H1 (cell line): ENCODE measurements around the gene MLN.

ENCODE experiments used
- CEBPB ChIP-seq: IDR thresholded peaks from 2 replicates; pipeline ENCODE4 v1.6.1; 2012; ENCODE audit warnings: low read depth, low read length
- CTCF ChIP-seq, 3 experiments: IDR thresholded peaks; 1 replicate in 2 of 3; 2 replicates in 1 of 3; pipeline versions ENCODE4 v1.5.1 to v1.6.1; 2011; ENCODE audit warnings: low read length in 3 of 3, mild to moderate bottlenecking in 3 of 3, inconsistent platforms in 2 of 3, low read depth in 1 of 3, moderate library complexity in 1 of 3; ENCODE audit not compliant: insufficient read depth in 1 of 3; ENCODE audit errors: control extremely low read depth in 1 of 3
- EP300 ChIP-seq, 2 experiments: IDR thresholded peaks; 1 replicate in 1 of 2; 2 replicates in 1 of 2; pipeline ENCODE4 v1.6.1; 2011 to 2012; ENCODE audit warnings: low read depth in 2 of 2, low read length in 2 of 2, mild to moderate bottlenecking in 2 of 2, borderline replicate concordance in 1 of 2, inconsistent platforms in 1 of 2, moderate library complexity in 1 of 2
- GABPA ChIP-seq: IDR thresholded peaks from 2 replicates; pipeline ENCODE4 v1.6.1; 2011; ENCODE audit warnings: mild to moderate bottlenecking, low read length, moderate library complexity, borderline replicate concordance; ENCODE audit not compliant: insufficient read depth
- HDAC6 ChIP-seq: IDR thresholded peaks from one replicate; pipeline ENCODE4 v1.7.1; 2012; ENCODE audit warnings: low read depth, mild to moderate bottlenecking, inconsistent platforms, low read length, moderate library complexity
- PHF8 ChIP-seq: fragments of 200-600 bp; sonication (generic); conservative IDR thresholded peaks from 2 replicates; pipeline ENCODE4 v1.7.1; 2012; ENCODE audit warnings: low read depth, mild to moderate bottlenecking, inconsistent platforms, low read length, moderate library complexity
- TCF12 ChIP-seq: IDR thresholded peaks from 2 replicates; pipeline ENCODE4 v1.6.1; 2011; ENCODE audit warnings: low read depth, mild to moderate bottlenecking, low read length

DNA sequence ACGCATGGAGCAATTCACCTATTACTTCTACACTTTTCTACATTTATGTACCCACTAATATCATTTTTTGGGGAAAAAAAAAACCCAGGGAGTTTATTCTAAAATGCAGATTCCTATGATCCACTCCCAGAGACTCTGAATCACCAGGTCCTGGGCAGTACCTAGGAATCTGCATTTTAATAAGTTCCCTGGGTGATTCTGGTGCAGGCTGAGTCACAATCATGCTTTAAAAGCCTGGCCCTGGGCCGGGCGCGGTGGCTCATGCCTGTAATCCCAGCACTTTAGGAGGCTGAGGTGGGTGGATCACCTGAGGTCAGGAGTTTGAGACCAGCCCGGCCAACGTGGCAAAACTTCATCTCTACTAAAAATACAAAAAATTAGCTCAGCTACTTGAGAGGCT is 43.3 kb upstream of the MLN start:
- TF ChIP-seq EP300 (IDR thresholded peaks at IDR 0.05; ENCODE audit: borderline replicate concordance in 1 of 2, low read depth in 2 of 2, low read length in 2 of 2) (no peak), CTCF (IDR thresholded peaks at IDR 0.05; ENCODE audit: control extremely low read depth in 1 of 3, insufficient read depth in 1 of 3, low read depth in 1 of 3, low read length in 3 of 3) (no peak), CEBPB (no peak), TCF12 (no peak), HDAC6 (no peak), PHF8 (no peak), GABPA (no peak)
